Body of pancreas (tissue), 4 donors: ENCODE results near the gene ERC2. TPM values are rescaled to one million over a fixed set of nuclear protein-coding genes. Genes with fewer than 3 reads are reported as not detected.

Experiments
- ATAC-seq: fragments of 150-250 bp; one replicate; pipeline ENCODE4 v1.9.1; 2016
- DNase-seq, 4 donors: peaks; one replicate each; pipeline ENCODE4 v3.0.0-alpha.2; 2019
- H3K27ac ChIP-seq, 4 donors: fragments of 200-600 bp; sonication (generic); 1 replicate in 3 of 4; 2 replicates in 1 of 4; pipeline versions ENCODE4 v1.5.1 to v1.6.1; 2016 to 2019; ENCODE audit warnings: mild to moderate bottlenecking in 1 of 4, mixed read lengths in 1 of 4, moderate library complexity in 1 of 4
- H3K27me3 ChIP-seq, 2 donors: fragments of 200-600 bp; sonication (generic); one replicate each; pipeline ENCODE4 v1.6.0; 2016; ENCODE audit warnings: mild to moderate bottlenecking in 1 of 2
- H3K36me3 ChIP-seq, 2 donors: fragments of 200-600 bp; sonication (generic); replicated peaks in 1 of 2; 2 replicates each; pipeline ENCODE4 v1.5.1; 2016; ENCODE audit warnings: low read depth in 2 of 2; ENCODE audit not compliant: insufficient read depth in 1 of 2
- H3K4me1 ChIP-seq: fragments of 200-600 bp; sonication (generic); one replicate; pipeline ENCODE4 v1.6.0; 2016
- H3K4me3 ChIP-seq, 2 donors: fragments of 200-600 bp; sonication (generic); 1 replicate in 1 of 2; 2 replicates in 1 of 2; pipeline ENCODE4 v1.5.1; 2016 to 2019
- H3K9me3 ChIP-seq, 3 donors: fragments of 200-600 bp; sonication (generic); 1 replicate in 2 of 3; 2 replicates in 1 of 3; pipeline ENCODE4 v1.5.1; 2016
- POLR2A ChIP-seq, 3 donors: fragments of 450-650 bp; IDR thresholded peaks; one replicate each; pipeline ENCODE4 v1.6.1; 2016; ENCODE audit warnings: antibody characterized with exemption in 3 of 3, mild to moderate bottlenecking in 2 of 3
- WGBS, 2 donors: methylation state at CpG; one replicate each; pipeline ENCODE4 v1.1.5; 2017; 5-methylcytosine and 5-hydroxymethylcytosine counted together
- intact Hi-C: fragments of 100-400 bp; cut with DNase I; formaldehyde crosslinking; loops from one replicate; pipeline ENCODE4 v1.15.1; 2023
- total RNA-seq, 2 donors: library from RNA; depleted of rRNA; stranded (reverse); fragments of >200 nt; gene quantifications; one replicate each; pipeline ENCODE4 v1.1.0, GENCODE V29; 2016
- TF ChIP-seq, protein P1 (sequence below), 7 experiments: fragments of 450-650 bp in 4 of 7; fragments of 200-600 bp in 3 of 7; sonication (generic) in 3 of 7; IDR thresholded peaks; one replicate each; pipeline ENCODE4 v1.5.1; 2016 to 2019; ENCODE audit warnings: antibody characterized with exemption in 7 of 7

ERC2 gene
- total RNA-seq, 2 donors from 2014 or later = 4.0 to 4.7 TPM

DNA sequence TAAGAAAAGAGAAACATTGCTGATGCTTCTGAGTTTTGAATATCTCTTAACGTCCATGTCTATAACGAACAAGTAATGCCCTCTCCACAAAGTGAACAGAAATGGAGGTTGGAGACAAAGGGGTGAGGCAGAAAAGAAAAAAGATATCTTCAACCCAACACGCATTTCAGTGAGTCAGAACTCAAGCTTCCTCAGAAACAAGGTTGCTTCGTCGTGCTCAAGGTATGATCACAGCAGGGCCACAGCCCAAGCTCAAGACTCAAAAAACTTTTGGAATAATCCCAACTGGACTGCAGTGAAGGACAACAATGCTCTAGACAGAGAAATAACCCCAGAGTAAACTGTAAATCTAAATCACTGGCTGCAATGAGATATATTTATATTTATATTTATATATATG, 1000.0 kb downstream of the ERC2 start:
- ATAC-seq = no peak

DNA sequence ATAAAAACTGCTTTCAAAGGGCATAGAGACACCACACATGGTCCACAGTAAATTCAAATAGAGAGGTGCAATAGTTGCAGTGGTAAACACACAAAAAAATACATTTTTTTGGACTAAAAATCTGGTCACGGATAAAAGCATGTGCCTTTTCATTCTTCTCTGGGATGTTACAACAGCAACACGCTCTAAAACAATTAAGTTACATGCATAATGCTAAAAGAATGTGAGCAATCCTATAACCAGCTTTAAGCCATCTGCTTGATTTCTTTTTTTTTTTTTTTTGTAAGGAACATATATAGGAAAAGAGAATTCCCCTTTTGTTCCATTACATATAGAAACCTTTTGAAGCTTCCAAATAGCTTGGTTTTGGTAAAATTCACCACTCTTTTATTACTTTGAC, 1001.2 kb downstream of the ERC2 start:
- TF ChIP-seq, protein P1, sequence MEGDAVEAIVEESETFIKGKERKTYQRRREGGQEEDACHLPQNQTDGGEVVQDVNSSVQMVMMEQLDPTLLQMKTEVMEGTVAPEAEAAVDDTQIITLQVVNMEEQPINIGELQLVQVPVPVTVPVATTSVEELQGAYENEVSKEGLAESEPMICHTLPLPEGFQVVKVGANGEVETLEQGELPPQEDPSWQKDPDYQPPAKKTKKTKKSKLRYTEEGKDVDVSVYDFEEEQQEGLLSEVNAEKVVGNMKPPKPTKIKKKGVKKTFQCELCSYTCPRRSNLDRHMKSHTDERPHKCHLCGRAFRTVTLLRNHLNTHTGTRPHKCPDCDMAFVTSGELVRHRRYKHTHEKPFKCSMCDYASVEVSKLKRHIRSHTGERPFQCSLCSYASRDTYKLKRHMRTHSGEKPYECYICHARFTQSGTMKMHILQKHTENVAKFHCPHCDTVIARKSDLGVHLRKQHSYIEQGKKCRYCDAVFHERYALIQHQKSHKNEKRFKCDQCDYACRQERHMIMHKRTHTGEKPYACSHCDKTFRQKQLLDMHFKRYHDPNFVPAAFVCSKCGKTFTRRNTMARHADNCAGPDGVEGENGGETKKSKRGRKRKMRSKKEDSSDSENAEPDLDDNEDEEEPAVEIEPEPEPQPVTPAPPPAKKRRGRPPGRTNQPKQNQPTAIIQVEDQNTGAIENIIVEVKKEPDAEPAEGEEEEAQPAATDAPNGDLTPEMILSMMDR (IDR thresholded peaks at IDR 0.05) = no peak
- no peak for TF ChIP-seq POLR2A (IDR thresholded peaks at IDR 0.05)
- Histone ChIP-seq H3K27ac (no peak overlapping the region), H3K27me3 (no peaks in the 10 kb centered on the region), H3K4me3 (no peak overlapping the region), H3K9me3 (no peaks in the 10 kb centered on the region), H3K4me1 (no peaks in the 10 kb centered on the region), H3K36me3 (no peaks in the 10 kb centered on the region)
- intact Hi-C loops = no loop called here
- 81 to 85% methylated on average over 2 of the region's 2 CpGs for WGBS, 2 donors
- no peak for DNase-seq
- no peak for ATAC-seq

More for the DNA sequence above, 1000.0 kb downstream of the ERC2 start:
- H3K4me3 ChIP-seq = no peak overlapping the region
- DNase-seq = no peak
- no peak overlapping the region for H3K27ac ChIP-seq
- H3K36me3 ChIP-seq = no peaks in the 10 kb centered on the region
- intact Hi-C loops = no loop called here
- no peaks in the 10 kb centered on the region for H3K9me3 ChIP-seq
- no peaks in the 10 kb centered on the region for H3K27me3 ChIP-seq
- WGBS, 2 donors = 81 to 83% methylated on average over 5 of the region's 5 CpGs
- no peaks in the 10 kb centered on the region for H3K4me1 ChIP-seq
- TF ChIP-seq, protein P1 (IDR thresholded peaks at IDR 0.05) = no peak
- TF ChIP-seq POLR2A (IDR thresholded peaks at IDR 0.05) = no peak

DNA sequence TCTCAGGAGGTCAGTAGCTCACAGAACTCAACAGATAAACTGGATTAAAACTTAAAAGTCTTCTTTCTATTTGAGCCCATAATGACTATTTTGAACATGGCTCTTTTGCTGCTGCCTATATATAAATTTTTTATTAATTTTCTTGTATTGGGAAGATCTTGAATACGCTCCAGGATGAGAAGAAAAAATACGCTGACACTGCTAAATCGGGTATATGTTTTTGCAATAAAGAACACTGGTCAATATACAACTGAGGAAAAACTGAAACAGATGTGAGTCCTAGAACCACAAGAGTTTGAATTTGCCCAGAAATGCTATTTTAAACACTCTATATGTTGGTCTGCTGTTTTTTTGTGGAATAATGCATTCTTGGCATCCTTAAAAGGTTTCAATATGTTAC, 1001.7 kb downstream of the ERC2 start:
- Histone ChIP-seq H3K27me3 (no peaks in the 10 kb centered on the region), H3K27ac (no peak overlapping the region), H3K36me3 (no peaks in the 10 kb centered on the region), H3K4me1 (no peaks in the 10 kb centered on the region), H3K9me3 (no peaks in the 10 kb centered on the region), H3K4me3 (no peak overlapping the region)
- intact Hi-C loops = no loop called here
- no peak for DNase-seq
- no peak for ATAC-seq
- 88 to 93% methylated on average over 3 of the region's 3 CpGs for WGBS, 2 donors
- TF ChIP-seq POLR2A (IDR thresholded peaks at IDR 0.05) = no peak
- TF ChIP-seq, protein P1 (IDR thresholded peaks at IDR 0.05) = no peak

DNA sequence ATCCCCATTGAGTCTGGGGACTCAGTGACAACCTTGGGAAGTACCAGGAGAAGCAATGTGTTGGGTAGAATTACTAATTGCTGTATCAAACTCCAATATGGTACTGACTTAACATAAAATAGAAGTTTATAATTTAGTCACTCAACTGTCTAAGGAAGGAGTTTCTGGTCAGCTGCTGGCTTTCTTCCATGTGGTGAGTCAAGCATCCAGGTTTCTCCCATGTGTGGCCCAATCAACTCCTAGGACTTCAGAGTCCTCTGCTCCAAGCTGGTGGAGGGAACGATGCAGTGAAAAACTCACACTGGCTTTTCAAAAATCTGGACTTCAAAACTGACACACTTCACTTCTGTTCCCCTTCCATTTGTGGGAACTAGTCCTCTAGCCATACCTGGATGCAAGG, 1006.4 kb downstream of the ERC2 start:
- intact Hi-C loops = no loop called here
- Histone ChIP-seq H3K4me3 (no peak overlapping the region), H3K27ac (no peak overlapping the region), H3K4me1 (no peaks in the 10 kb centered on the region), H3K27me3 (no peaks in the 10 kb centered on the region), H3K36me3 (no peaks in the 10 kb centered on the region), H3K9me3 (no peaks in the 10 kb centered on the region)
- TF ChIP-seq, protein P1 (IDR thresholded peaks at IDR 0.05) = no peak
- TF ChIP-seq POLR2A (IDR thresholded peaks at IDR 0.05) = no peak
- WGBS, 2 donors = 100% methylated on average over 1 of the region's 1 CpG
- no peak for ATAC-seq
- DNase-seq = peak in 1 of 4 donors; percentile 56

DNA sequence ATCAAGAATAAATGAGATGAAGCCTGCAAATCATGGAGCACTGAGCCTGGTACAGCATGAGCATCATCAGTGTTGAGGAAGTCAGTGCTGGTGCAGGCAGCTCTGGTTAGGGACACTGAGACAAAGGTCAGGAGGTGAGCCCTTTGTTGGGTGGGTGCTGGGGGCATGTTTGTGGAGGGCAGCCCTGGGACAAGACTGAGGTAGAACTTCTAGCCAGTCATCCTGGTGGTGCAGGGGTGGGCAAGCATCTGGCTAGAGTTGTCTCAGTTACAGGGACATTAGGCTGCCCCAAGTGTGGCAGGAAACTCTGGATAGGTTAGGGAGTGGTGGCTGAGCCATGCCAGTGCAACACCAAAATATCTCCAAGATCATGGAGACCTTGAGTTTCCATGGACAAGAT, 1008.4 kb downstream of the ERC2 start:
- Histone ChIP-seq H3K4me1 (no peaks in the 10 kb centered on the region), H3K27me3 (no peaks in the 10 kb centered on the region), H3K4me3 (no peak overlapping the region), H3K36me3 (no peaks in the 10 kb centered on the region), H3K9me3 (no peaks in the 10 kb centered on the region), H3K27ac (no peak overlapping the region)
- DNase-seq = no peak
- ATAC-seq = no peak
- intact Hi-C loops = no loop called here
- TF ChIP-seq POLR2A (IDR thresholded peaks at IDR 0.05) = no peak
- TF ChIP-seq, protein P1 (IDR thresholded peaks at IDR 0.05) = no peak
